ENCODE measurements around the gene CDK6.

Gene CDK6

DNA sequence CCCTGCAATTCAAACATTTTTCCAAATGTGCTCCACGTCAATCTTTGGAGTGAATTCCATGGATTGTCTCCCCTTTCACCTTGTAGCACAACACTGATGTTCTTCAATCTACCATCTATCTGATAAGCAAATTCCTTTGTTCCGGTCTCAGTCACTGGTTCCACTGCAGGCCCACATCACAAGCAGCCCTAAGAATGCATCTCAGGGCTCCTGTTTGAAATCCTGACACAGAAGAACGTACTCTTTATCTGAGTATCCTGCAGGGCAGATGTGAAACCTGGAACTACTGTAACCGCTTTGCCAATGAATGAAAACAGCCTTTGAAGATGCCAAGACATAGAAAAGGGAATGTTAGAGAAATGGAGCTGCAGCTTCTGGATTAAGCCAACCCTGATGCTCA, 183.2 kb downstream of the CDK6 start:
- Histone ChIP-seq H3K23ac (ENCODE audit: low read depth, low read length, poor library complexity) (no peak overlapping the region), H3K4me3 (ENCODE audit: low read length in 2 of 2) (no peak overlapping the region), H2AK5ac (ENCODE audit: low read depth, low read length) (no peak overlapping the region), H2AFZ (ENCODE audit: low read length) (no peak overlapping the region), H3K36me3 (replicated peaks in 1 of 2; ENCODE audit: control insufficient read depth in 2 of 2, insufficient read depth in 2 of 2, low read length in 2 of 2) (no peaks in the 10 kb centered on the region), H4K91ac (ENCODE audit: low read depth, low read length, poor library complexity) (no peak overlapping the region), H3K27ac (replicated peaks; ENCODE audit: low read length) (no peak overlapping the region), H3K27me3 (ENCODE audit: control insufficient read depth in 3 of 3, insufficient read depth in 3 of 3, low read depth in 1 of 3, low read length in 3 of 3) (no peaks in the 10 kb centered on the region), H3K18ac (ENCODE audit: low read length) (no peak overlapping the region), H3K4me1 (ENCODE audit: control insufficient read depth in 2 of 2, insufficient read depth in 1 of 2, low read depth in 1 of 2, low read length in 2 of 2) (no peaks in the 10 kb centered on the region), H3K79me1 (ENCODE audit: low read depth, low read length) (no peaks in the 10 kb centered on the region), H3K9me3 (replicated peaks in 1 of 2; ENCODE audit: control insufficient read depth in 2 of 2, insufficient read depth in 1 of 2, low read depth in 1 of 2, low read length in 2 of 2) (no peaks in the 10 kb centered on the region), H2BK120ac (ENCODE audit: low read depth, low read length) (no peak overlapping the region), H3K4ac (ENCODE audit: low read length) (no peak overlapping the region), H3K4me2 (ENCODE audit: insufficient read depth, low read length, poor library complexity, severe bottlenecking) (no peak overlapping the region), H4K8ac (ENCODE audit: low read depth, low read length) (no peak overlapping the region), H3K14ac (ENCODE audit: low read length) (no peak overlapping the region), H2BK5ac (ENCODE audit: low read length) (no peak overlapping the region), H3K9ac (ENCODE audit: low read depth, low read length, poor library complexity) (no peak overlapping the region), H2BK15ac (ENCODE audit: low read length) (no peak overlapping the region), H2BK12ac (ENCODE audit: low read length) (no peak overlapping the region)
- no peak for DNase-seq (ENCODE audit: low spot score)
- no CpG with 5 or more reads among the region's 4 CpGs for WGBS, 2 donors (ENCODE audit: extremely low coverage in 2 of 2, insufficient read length in 2 of 2, insufficient replicate concordance in 1 of 2)

DNA sequence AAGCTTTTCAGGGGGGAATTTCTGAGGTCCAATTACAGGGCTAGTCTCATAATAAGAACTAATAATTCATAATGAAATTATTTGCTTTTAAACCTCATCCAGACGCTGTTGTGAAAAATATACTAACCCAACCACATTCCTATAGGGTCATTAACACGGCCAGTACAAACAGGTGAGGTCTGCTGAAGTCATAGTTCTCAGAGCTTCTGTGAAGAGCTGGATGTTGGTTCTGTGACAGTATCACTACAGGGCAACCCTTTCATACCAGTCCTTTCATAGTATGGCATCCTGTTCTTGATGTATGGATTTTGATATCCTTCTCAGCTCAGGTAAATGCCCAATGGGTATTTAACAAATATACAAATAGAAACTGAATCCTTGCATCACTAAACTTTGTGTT, 183.8 kb downstream of the CDK6 start:
- Histone ChIP-seq H3K14ac (ENCODE audit: low read length) (no peak overlapping the region), H3K9me3 (replicated peaks in 1 of 2; ENCODE audit: control insufficient read depth in 2 of 2, insufficient read depth in 1 of 2, low read depth in 1 of 2, low read length in 2 of 2) (no peaks in the 10 kb centered on the region), H3K27me3 (ENCODE audit: control insufficient read depth in 3 of 3, insufficient read depth in 3 of 3, low read depth in 1 of 3, low read length in 3 of 3) (no peaks in the 10 kb centered on the region), H2BK120ac (ENCODE audit: low read depth, low read length) (no peak overlapping the region), H2AK5ac (ENCODE audit: low read depth, low read length) (no peak overlapping the region), H3K18ac (ENCODE audit: low read length) (no peak overlapping the region), H3K4me2 (ENCODE audit: insufficient read depth, low read length, poor library complexity, severe bottlenecking) (no peak overlapping the region), H4K8ac (ENCODE audit: low read depth, low read length) (no peak overlapping the region), H3K9ac (ENCODE audit: low read depth, low read length, poor library complexity) (no peak overlapping the region), H2AFZ (ENCODE audit: low read length) (no peak overlapping the region), H4K91ac (ENCODE audit: low read depth, low read length, poor library complexity) (no peak overlapping the region), H2BK12ac (ENCODE audit: low read length) (no peak overlapping the region), H3K4me1 (ENCODE audit: control insufficient read depth in 2 of 2, insufficient read depth in 1 of 2, low read depth in 1 of 2, low read length in 2 of 2) (no peaks in the 10 kb centered on the region), H3K27ac (replicated peaks; ENCODE audit: low read length) (no peak overlapping the region), H3K4ac (ENCODE audit: low read length) (no peak overlapping the region), H3K79me1 (ENCODE audit: low read depth, low read length) (no peaks in the 10 kb centered on the region), H2BK15ac (ENCODE audit: low read length) (no peak overlapping the region), H3K4me3 (ENCODE audit: low read length in 2 of 2) (no peak overlapping the region), H2BK5ac (ENCODE audit: low read length) (no peak overlapping the region), H3K23ac (ENCODE audit: low read depth, low read length, poor library complexity) (no peak overlapping the region), H3K36me3 (replicated peaks in 1 of 2; ENCODE audit: control insufficient read depth in 2 of 2, insufficient read depth in 2 of 2, low read length in 2 of 2) (no peaks in the 10 kb centered on the region)
- no peak for DNase-seq (ENCODE audit: low spot score)
- no CpG with 5 or more reads among the region's 2 CpGs for WGBS, 2 donors (ENCODE audit: extremely low coverage in 2 of 2, insufficient read length in 2 of 2, insufficient replicate concordance in 1 of 2)

DNA sequence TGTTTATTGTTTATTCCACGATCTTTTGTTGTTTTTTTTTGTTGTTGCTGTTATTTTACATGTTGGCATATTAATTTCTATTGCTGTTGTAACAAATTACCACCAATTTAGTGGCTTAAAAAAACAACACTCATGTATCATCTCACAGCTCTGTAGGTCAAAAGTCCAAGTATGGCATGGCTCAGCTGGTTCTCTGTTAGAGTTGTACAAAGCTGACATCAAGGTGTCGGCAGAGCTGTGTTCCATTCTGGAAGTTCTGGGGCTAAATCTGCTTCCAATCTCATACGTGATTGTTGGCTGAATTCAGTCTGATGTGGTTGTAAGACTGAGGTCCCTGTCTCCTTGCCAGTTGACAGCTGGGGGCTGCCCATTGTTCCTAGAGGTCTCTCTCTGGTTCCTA, 186.0 kb downstream of the CDK6 start:
- Histone ChIP-seq H3K23ac (ENCODE audit: low read depth, low read length, poor library complexity) (no peak overlapping the region), H3K4me3 (ENCODE audit: low read length in 2 of 2) (no peak overlapping the region), H2AK5ac (ENCODE audit: low read depth, low read length) (no peak overlapping the region), H3K4me1 (ENCODE audit: control insufficient read depth in 2 of 2, insufficient read depth in 1 of 2, low read depth in 1 of 2, low read length in 2 of 2) (no peaks in the 10 kb centered on the region), H3K9ac (ENCODE audit: low read depth, low read length, poor library complexity) (no peak overlapping the region), H4K91ac (ENCODE audit: low read depth, low read length, poor library complexity) (no peak overlapping the region), H3K27ac (replicated peaks; ENCODE audit: low read length) (no peak overlapping the region), H4K8ac (ENCODE audit: low read depth, low read length) (no peak overlapping the region), H3K36me3 (replicated peaks in 1 of 2; ENCODE audit: control insufficient read depth in 2 of 2, insufficient read depth in 2 of 2, low read length in 2 of 2) (no peaks in the 10 kb centered on the region), H3K9me3 (replicated peaks in 1 of 2; ENCODE audit: control insufficient read depth in 2 of 2, insufficient read depth in 1 of 2, low read depth in 1 of 2, low read length in 2 of 2) (no peaks in the 10 kb centered on the region), H2BK15ac (ENCODE audit: low read length) (no peak overlapping the region), H3K79me1 (ENCODE audit: low read depth, low read length) (no peaks in the 10 kb centered on the region), H2AFZ (ENCODE audit: low read length) (no peak overlapping the region), H2BK12ac (ENCODE audit: low read length) (no peak overlapping the region), H3K4me2 (ENCODE audit: insufficient read depth, low read length, poor library complexity, severe bottlenecking) (no peak overlapping the region), H2BK120ac (ENCODE audit: low read depth, low read length) (no peak overlapping the region), H2BK5ac (ENCODE audit: low read length) (no peak overlapping the region), H3K18ac (ENCODE audit: low read length) (no peak overlapping the region), H3K4ac (ENCODE audit: low read length) (no peak overlapping the region), H3K14ac (ENCODE audit: low read length) (no peak overlapping the region), H3K27me3 (ENCODE audit: control insufficient read depth in 3 of 3, insufficient read depth in 3 of 3, low read depth in 1 of 3, low read length in 3 of 3) (no peaks in the 10 kb centered on the region)
- WGBS, 2 donors (ENCODE audit: extremely low coverage in 2 of 2, insufficient read length in 2 of 2, insufficient replicate concordance in 1 of 2), result no CpG with 5 or more reads among the region's 3 CpGs
- no peak for DNase-seq (ENCODE audit: low spot score)

DNA sequence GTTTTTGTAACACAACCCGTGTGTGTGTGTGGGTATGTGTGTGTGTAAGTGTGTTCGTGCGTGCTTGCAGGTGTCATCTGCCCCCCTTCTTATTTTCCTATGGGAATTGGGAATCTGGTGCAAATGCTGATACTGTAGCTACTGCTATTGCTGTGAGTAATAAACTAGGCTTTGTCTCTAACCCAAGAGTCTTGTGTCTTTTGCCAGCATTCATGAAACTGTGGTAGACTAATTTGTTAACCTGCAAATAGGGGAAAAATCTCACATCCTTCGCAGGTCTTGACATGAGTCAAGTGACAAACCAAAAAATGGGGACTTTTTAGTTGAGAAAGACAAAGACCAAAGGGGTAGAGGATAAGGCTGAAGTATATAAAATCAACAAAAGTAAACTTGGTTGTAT, 188.3 kb downstream of the CDK6 start:
- no peak overlapping the region for H4K91ac ChIP-seq (ENCODE audit: low read depth, low read length, poor library complexity)
- no peak overlapping the region for H2BK5ac ChIP-seq (ENCODE audit: low read length)
- no peaks in the 10 kb centered on the region for H3K36me3 ChIP-seq (replicated peaks in 1 of 2; ENCODE audit: control insufficient read depth in 2 of 2, insufficient read depth in 2 of 2, low read length in 2 of 2)
- H4K8ac ChIP-seq (ENCODE audit: low read depth, low read length), result no peak overlapping the region
- no peak overlapping the region for H3K4me3 ChIP-seq (ENCODE audit: low read length in 2 of 2)
- no peaks in the 10 kb centered on the region for H3K4me1 ChIP-seq (ENCODE audit: control insufficient read depth in 2 of 2, insufficient read depth in 1 of 2, low read depth in 1 of 2, low read length in 2 of 2)
- no CpG with 5 or more reads among the region's 4 CpGs for WGBS, 2 donors (ENCODE audit: extremely low coverage in 2 of 2, insufficient read length in 2 of 2, insufficient replicate concordance in 1 of 2)
- no peak overlapping the region for H3K23ac ChIP-seq (ENCODE audit: low read depth, low read length, poor library complexity)
- H2BK15ac ChIP-seq (ENCODE audit: low read length), result no peak overlapping the region
- H3K4ac ChIP-seq (ENCODE audit: low read length), result no peak overlapping the region
- no peak overlapping the region for H3K27ac ChIP-seq (replicated peaks; ENCODE audit: low read length)
- no peaks in the 10 kb centered on the region for H3K79me1 ChIP-seq (ENCODE audit: low read depth, low read length)
- H3K18ac ChIP-seq (ENCODE audit: low read length), result no peak overlapping the region
- no peak overlapping the region for H3K14ac ChIP-seq (ENCODE audit: low read length)
- H2AK5ac ChIP-seq (ENCODE audit: low read depth, low read length), result no peak overlapping the region
- H2BK120ac ChIP-seq (ENCODE audit: low read depth, low read length), result no peak overlapping the region
- H2BK12ac ChIP-seq (ENCODE audit: low read length), result no peak overlapping the region
- H3K4me2 ChIP-seq (ENCODE audit: insufficient read depth, low read length, poor library complexity, severe bottlenecking), result no peak overlapping the region
- H2AFZ ChIP-seq (ENCODE audit: low read length), result no peak overlapping the region
- no peaks in the 10 kb centered on the region for H3K27me3 ChIP-seq (ENCODE audit: control insufficient read depth in 3 of 3, insufficient read depth in 3 of 3, low read depth in 1 of 3, low read length in 3 of 3)
- DNase-seq (ENCODE audit: low spot score), result no peak
- H3K9ac ChIP-seq (ENCODE audit: low read depth, low read length, poor library complexity), result no peak overlapping the region
- peaks cover 0 to 2% of the 10 kb centered on the region in 2 donors for H3K9me3 ChIP-seq (replicated peaks in 1 of 2; ENCODE audit: control insufficient read depth in 2 of 2, insufficient read depth in 1 of 2, low read depth in 1 of 2, low read length in 2 of 2)

Data from neuronal stem cell (in vitro differentiated cells).